ENCODE measurements around the gene SLN.

The SLN gene

DNA sequence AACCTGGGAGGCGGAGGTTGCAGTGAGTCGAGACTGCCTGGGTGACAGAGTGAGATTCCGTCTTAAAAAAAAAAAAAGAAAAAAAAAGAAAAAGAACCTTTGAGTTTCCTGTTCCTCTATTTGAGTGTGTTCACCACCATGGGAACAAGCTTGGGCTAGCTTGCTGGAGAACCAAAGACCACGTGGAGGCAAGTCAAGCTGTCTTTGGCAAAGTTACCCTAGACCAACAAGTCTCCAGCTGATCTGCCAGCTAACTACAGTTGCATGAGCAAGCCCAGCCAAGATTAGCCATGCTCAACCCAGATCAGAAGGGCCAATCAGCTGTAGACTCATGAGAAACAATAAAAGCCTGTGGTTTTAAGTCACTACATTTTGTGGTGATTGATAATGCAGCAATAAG, 29.7 kb downstream of the SLN start:
- no peak for DNase-seq

DNA sequence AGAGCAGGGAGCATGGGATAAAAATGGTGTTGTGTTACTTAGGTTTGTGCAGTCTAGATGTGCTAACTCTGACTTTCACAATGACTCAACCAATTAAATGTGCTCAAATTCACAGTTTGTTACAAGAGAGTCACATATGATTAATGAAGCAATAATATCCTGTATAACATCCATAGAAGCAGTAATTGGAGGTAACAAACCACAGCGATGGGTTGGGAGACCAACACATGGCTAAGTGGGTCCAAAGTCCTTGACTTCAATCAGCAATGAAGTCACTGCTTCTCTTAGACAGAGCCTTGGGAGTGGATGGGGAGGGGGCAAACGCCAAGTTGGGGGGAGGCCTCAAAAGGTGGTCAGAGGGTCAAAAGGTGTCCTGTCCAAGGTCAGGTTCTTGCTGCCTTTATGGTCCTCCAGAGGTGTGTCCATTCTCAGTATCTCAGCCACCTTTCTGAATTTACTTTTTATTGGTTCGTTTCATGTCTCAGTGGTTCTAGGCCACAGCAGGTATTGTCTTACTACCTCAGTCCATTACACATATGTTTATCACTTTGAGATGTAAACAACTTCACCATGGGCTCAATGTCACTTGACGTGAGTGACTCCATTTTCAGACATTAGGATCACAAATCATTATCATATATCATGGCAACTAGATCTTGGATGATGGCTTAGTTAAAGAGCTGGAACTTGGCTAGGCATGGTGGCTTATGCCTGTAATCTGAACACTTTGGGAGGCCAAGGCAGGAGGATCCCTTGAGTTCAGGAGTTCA, 32.4 kb downstream of the SLN start:
- no peak for DNase-seq

DNA sequence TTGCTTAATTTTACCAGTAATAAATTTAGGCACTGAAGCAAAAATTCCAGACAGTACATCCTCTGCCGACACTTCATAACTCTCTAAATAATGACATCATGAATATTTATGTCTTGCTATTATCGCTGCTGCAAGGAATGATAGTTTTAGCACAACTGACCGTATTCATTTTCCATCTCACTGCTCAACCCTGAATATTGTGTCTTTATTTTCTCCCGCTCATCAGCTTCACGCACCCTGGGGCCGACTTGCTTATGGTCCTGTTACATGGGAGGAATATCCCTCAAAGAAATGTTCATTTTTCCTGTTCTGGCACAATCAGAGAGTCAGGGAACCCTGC, 33.3 kb downstream of the SLN start:
- DNase-seq: no peak

DNA sequence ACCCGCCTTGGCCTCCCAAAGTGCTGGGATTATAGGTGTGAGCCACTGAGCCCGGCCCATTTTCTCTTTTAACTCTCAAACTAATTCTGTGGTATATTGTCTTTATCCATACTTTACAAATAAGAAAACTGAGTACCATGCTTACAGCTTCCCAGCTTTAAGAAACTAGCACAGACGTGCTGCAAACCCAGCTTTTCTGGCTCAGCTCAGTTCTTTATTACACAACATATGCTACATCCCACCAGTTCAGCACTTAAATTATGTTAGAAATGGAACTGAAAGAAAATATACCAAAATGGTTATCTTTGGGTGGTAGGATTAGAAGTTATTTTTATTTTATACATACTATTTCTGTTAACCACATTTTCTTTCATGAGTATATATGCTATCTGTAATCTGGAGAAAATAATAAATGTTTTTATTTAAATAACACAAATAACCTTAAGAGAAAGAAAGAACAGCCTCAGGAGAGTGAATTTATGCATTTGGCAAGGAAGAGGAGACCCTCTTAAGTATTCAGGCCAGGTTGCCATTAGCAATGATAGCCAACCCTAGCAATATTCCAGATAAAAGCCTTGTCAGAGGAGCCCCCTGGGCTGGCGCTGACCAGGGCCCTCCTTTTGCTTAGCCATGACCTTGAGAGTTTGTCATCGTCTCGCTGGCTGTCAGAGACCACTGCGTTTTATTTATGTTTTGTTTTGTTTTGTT, 33.8 kb downstream of the SLN start:
- DNase-seq: no peak

DNA sequence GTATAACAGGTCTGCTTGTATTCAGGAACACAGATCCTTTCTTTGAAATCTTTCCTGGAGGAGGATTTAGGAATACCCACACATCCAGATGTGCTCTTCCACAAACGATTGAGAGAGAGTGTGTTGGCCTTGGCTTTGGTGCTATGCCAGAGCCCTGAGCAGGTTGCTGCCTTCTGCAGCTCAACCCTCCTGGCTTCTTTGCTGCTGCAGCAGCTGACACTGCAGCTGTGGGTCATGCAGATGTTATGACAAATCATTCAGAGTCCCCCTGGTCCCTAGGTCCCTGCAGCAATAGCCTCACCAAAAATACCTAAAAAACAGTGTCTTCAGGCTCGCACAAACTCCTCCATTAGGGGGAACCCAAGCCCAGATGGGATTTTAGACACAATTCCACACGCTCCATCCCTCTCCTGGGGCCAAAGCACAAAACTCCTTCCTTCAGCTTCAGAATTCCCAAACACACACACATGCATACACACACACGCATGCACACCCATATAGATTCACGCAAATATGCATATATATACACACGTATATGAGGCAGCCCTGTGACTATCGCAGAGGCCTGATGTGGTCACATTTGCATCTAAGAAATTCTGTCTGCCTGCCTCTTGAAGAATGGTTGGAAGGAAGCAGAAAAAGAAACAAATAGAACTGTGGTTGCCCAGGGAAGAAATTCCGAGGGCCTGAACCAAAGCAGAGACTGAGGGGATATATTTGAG, 35.4 kb downstream of the SLN start:
- no peak for DNase-seq

DNA sequence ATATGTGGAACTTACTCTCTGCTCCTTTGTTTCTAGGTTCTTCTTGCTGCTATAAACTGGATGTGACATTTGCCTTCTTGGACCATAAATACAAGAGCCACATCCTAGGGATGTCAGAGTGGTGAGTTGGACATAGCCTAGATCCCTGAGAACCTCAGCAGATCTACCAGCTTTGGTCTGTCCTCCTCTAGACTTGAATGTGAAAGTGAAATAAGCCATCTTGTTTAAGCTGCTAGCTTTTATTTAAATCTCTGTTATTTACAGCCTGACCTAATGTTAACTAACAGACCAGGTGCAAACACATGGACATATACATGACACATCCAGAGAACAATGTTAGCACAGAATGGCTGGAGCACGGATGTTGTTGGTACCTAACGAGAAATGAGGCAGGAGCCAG, 36.0 kb downstream of the SLN start:
- DNase-seq: no peak

DNA sequence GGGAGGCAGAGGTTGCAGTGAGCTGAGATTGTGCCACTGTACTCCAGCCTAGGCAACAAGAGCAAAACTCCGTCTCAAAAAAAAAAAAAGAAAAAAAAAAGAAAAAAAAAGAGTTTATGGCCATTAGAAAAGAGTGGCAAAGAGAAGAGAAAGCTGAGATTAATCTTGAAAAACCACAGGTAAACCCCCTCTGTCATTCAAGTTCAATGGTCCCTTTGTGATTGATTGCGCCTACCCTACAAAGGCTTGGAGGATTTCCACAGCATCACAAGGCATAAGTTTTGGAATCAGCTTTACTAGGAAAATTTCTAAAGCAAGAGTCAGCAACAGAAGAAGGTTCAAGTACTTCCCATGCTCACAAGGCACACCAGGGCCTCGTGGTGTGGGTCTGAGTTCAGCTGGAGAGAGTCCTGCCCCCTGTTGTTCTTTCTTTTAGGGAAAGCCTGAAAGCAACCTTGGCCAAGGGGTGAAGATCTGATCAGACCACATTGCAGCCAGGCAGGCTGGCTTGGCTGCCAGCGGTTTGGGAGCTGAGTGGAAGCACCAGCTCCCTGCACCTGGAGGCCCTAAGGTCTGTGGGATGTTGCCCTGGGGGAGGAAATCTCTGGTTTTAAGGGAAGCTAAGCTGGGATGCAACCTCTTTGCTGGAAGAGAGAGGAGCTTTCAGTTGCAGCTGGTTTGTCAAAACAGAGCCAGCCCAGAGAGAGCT, 41.8 kb downstream of the SLN start:
- no peak for DNase-seq

DNA sequence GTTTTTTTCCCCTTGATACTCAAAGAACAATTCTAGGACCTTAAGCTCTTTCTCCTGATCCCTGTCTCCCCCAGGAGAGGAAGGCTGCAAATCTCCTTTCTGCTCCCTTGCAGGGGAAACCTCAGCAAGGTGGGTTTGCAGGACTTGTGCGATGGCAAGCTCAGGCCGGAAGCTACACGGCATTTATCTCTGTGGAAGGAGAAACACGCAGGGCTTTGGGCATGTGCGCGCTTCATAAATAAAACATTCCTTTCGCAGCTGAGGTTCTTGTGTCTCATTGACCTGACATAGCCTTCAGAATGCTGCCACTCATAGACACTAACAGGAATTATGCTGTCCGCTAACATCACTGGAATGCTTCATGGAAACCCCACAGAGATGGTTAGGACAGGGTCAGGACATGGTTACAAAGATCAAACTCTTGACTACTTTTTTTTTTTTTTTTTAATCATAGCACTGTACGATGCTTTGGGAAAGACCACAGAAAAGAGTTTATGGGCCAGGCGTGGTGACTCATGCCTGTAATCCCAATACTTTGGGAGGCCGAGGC, 42.6 kb downstream of the SLN start:
- DNase-seq: no peak

DNA sequence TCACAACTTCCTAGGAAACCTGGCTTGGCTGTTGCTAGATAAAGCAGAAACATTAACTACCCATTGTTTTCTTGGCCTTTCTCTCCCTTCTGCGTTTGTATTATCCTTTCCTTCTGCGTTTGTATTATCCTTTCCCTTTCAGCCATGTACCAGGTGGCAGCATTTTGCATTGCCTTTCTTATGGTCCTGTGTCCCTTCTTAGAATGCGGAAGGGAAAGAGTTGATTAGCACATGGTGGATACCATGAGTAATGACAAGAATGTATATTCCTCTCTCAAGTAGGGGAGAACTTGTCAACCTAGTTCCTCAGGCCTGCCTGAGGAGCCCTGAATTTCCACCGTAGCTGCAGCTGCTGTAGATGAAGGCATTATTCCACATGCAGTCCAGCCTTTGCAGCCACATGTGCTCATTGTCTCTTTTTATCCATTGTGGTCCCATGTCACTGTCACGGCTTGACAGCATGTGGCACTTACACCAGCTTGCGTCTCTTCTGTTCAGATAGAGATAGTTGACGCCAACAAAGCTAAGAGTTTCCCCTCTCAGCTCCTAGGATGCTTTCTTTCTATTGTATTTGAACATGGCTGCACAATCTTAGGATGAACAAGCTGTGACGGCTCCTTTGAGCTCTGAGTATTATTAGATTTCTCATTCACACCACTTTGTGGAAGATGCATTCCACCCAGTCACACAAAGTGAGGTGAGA, 44.8 kb downstream of the SLN start:
- DNase-seq: no peak

DNA sequence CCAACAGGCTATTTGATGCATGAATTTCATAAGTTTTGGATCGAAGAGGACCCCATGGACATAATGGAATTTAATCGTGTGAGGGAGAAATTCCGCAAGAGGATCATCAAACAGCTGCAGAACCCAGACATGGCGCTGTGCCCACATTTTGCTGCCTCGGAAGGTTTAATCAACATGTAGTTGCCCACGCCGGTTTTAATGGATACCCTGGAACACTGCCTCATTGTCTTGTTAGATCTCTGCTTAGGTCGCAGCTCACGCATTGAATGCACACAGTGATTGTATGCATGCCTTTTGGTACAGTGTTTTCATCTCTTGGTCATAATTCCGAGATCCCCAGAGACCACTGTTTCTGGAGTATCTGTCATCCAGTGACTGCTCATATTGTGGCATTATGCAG, 46.8 kb downstream of the SLN start:
- no peak for DNase-seq

DNA sequence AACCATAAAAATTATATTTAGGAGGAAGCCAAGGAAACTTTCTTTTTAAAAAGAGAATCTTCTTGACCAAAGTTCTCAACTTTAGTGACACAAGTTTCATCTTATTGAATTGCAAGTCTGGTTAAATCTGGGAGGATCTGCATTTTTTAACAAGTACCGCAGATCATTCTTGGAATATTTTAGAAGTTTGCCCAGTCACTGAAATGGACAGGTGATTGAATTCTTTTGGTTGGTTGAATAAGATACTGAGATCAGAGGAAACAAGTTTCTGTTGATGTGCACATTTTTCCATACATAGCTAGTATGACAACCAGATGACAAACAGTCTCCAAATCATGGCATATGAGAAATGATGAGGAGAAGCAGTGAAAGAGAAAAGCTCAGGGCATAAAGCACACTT, 50.2 kb downstream of the SLN start:
- DNase-seq: no peak

DNA sequence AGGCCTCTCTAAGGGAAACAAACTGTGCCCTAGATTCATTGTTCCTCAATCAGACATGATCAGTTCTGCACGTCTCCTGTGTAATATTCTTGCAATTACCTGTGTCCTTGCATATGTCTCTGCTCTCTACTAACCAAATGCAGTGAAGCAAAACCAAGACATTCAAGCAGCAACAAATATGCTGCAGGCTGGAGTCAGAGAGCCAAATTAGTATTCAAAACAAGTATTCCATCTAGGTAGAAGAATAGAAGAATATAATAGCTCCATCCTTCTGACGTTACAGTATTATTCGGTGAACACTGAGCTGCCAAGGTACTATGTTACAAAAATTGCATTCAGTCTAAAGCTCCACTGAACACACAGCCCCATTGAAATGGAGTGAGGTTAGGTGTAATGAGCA, 51.8 kb downstream of the SLN start:
- no peak for DNase-seq

DNA sequence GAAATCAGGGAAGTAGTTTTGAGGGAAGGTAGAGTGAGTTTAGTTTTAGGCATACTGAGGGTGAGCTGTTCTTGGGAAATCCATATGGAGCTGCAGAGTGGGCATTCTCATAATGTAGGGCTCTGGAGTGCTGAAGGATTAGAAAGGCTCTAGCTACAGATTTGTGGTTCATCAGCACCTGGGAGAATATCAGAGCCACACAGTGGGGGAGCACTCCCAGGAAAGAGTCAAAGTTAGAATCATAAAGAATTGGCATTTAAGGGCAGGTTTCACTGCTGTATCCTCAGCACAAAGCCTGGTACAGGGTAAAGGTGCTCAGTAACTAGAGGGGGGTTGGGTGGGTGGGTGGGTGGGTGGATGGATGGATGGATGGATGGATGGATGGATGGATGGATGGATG, 52.5 kb downstream of the SLN start:
- DNase-seq: no peak
